ENCODE data around the gene TTN. TPM values are rescaled to one million over a fixed set of nuclear protein-coding genes. Genes with fewer than 3 reads are reported as not detected.

Gene TTN
- total RNA-seq, 4 donors from 2014 or later: 9.3 to 59.8 (median 29.4) TPM

DNA sequence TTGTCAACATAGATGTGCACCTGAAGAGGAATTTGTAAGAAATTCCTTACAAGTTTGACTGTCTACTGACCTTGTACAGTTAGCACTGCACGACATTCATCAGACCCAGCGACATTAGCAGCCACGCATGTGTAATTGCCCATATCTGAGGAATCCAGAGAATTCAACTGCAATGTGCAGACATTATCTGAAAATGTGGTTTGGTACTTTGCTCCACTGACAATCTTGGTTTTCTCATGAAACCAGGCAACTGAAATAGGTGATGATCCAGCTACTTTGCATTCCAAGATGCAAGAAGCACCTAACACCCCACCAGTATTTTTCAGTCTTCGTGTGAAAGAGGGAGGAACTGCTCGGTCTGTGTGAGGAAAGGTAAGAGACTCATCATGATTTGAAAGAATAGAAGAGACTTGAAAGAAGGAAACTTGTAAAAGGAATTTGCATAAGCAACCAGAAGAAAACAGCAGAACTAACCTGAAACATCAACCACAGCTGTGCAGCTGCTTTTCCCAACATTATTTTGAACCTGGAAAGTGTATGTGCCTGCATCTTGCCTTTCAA is 83.4 kb downstream of the TTN start:
- TF ChIP-seq, protein P1, sequence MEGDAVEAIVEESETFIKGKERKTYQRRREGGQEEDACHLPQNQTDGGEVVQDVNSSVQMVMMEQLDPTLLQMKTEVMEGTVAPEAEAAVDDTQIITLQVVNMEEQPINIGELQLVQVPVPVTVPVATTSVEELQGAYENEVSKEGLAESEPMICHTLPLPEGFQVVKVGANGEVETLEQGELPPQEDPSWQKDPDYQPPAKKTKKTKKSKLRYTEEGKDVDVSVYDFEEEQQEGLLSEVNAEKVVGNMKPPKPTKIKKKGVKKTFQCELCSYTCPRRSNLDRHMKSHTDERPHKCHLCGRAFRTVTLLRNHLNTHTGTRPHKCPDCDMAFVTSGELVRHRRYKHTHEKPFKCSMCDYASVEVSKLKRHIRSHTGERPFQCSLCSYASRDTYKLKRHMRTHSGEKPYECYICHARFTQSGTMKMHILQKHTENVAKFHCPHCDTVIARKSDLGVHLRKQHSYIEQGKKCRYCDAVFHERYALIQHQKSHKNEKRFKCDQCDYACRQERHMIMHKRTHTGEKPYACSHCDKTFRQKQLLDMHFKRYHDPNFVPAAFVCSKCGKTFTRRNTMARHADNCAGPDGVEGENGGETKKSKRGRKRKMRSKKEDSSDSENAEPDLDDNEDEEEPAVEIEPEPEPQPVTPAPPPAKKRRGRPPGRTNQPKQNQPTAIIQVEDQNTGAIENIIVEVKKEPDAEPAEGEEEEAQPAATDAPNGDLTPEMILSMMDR (IDR thresholded peaks at IDR 0.05; ENCODE audit: low read depth): no peak

DNA sequence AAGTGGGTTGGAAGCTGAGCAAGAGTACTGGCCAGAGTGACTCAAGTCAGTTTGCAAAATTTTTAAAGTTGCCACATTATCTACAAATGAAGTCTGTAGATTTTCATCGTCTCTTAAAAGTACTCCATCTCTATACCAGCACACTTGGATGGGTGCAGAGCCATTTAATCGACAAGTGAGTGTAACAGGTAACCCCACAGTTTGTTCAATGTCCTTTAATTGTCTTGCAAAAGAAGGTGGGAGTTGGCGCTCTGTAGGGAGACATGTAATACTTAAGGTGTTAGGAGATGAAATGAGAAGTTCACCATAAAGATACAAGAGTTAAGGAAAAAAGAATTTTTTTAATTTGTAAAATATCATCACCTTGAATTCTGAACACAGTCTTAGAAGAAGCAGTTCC is 84.9 kb downstream of the TTN start:
- TF ChIP-seq, protein P1 (IDR thresholded peaks at IDR 0.05; ENCODE audit: low read depth): no peak

DNA sequence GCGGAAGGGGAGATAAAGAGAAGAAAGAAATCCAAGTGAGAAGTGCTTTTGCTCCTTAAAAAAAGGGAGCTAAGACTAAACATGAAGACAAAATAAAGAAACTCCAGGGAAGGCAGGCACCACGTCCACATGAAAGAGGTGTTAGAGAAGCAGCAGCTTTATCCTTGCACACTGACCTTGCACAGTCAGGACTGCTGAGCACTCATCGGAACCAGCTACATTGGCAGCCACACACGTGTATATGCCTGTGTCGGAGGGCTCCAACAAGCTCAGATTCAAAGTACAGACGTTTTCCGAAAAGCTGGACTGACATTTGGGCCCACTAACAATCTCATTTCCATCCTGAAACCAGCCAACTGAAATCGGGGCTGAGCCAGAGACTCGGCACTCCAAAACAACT is 88.2 kb downstream of the TTN start:
- TF ChIP-seq, protein P1 (IDR thresholded peaks at IDR 0.05; ENCODE audit: low read depth): no peak

DNA sequence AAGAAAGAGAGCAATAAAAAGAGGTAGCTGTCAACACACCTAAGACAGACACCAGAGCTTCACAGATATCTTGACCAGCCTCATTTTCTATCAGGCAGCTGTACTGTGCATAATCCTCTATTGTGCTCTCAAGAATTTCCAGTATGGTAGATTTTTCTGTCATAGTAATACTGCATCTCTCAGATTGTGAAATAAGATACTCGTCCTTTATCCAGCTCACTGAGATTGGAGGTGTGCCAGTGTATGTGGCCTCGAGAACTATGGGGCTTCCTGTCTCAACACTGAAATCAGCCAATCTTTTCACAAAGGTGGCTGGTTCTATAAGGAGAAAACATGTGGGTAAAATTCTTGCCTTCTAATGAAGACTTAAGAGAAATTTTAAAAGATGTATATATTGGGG is 88.9 kb downstream of the TTN start:
- TF ChIP-seq, protein P1 (IDR thresholded peaks at IDR 0.05; ENCODE audit: low read depth): no peak

DNA sequence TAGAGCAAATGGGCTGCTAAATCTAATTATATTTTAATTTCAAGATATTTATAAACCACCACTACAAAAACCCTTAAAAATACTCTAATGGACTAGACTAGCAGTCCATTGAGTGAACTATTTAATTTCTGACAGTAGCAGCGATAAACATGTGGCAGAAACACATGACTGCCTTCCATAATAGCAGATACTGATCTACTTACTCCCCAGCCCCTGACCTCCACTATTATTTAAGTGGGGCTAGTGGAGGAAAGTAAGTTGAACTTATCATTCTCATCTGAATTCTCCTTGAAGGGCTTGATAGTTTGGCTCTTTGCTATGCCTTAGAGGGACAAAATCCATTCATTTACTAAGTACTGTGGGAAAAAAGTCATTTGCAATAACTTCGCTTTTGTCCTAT is 90.8 kb downstream of the TTN start:
- TF ChIP-seq, protein P1 (IDR thresholded peaks at IDR 0.05; ENCODE audit: low read depth): no peak

DNA sequence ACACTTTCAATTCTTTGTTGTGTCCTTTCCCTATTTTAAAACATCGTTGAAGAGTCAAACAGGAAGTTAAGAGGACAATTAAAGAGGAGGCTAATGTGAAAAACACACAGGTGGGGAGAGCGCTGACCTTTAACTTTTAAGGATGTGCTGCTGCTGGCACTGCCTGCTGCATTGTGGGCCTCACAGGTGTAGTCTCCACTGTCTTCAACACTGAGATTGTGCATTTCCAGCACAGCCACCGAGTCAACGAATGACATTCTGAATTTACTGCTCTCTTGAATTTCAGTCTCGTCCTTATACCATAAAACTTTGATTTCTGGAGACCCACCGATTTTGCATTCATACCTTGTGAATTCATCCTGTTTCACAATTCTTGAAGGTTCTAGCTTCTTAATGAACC is 91.9 kb downstream of the TTN start:
- TF ChIP-seq, protein P1 (IDR thresholded peaks at IDR 0.05; ENCODE audit: low read depth): no peak

DNA sequence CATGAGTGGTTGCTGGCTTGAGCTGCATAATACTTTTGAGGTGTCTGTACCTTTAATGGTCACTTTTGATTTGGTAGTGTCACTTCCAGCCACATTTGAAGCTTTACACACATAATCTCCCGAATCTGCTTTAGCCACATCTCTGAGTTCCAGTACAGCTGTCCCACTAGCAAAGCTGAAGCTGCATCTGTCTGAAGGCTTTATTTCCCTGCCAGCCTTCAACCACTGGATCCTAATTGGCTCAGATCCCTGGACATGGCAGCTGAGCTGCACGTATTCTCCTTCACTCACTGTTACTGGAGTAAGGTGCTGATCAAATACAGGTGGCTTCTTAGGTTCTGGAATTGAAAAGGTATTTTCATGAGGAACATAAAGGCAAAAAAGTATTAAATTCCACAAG is 99.7 kb downstream of the TTN start:
- TF ChIP-seq, protein P1 (IDR thresholded peaks at IDR 0.05; ENCODE audit: low read depth): no peak
